ENCODE results near the gene SUGP1.
"Not testable (repeated sequence)": the region's sequence is repeated elsewhere in the genome, so short reads cannot be mapped to it uniquely, and the experiment has no call there.

SUGP1 gene

GRCh38 chr19:19320361-19321140 lies at the start of gene SUGP1, which contains the start of gene MAU2:
Gene SUGP1, minus strand, starts transcription at chr19:19320509. Its CDS starts 13 bp downstream, at chr19:19320496.
Gene MAU2, plus strand, starts transcription at chr19:19320829. Its CDS starts 31 bp downstream, at chr19:19320860.
- DNase-seq (ENCODE audit: low spot score) = peak; percentile 86

GRCh38 chr19:19368087-19368486 lies 47.8 kb upstream of the SUGP1 start:
- no peak for DNase-seq (ENCODE audit: low spot score)

- DNase-seq (ENCODE audit: low spot score) = no peak
Measured at GRCh38 chr19:19366434-19367396, 46.4 kb upstream of the SUGP1 start.

GRCh38 chr19:19362075-19362474 lies 41.8 kb upstream of the SUGP1 start:
- no peak for DNase-seq (ENCODE audit: low spot score)

GRCh38 chr19:19361075-19361594 lies 40.8 kb upstream of the SUGP1 start:
- DNase-seq (ENCODE audit: low spot score) = no peak

- DNase-seq (ENCODE audit: low spot score) = no peak
Measured at GRCh38 chr19:19356901-19357566, 36.7 kb upstream of the SUGP1 start.

GRCh38 chr19:19356500-19356899 lies 36.2 kb upstream of the SUGP1 start:
- no peak for DNase-seq (ENCODE audit: low spot score)

GRCh38 chr19:19355606-19356139 lies 35.4 kb upstream of the SUGP1 start:
- DNase-seq (ENCODE audit: low spot score) = no peak

- DNase-seq (ENCODE audit: low spot score) = no peak
Measured at GRCh38 chr19:19354932-19355331, 34.6 kb upstream of the SUGP1 start.

- no peak for DNase-seq (ENCODE audit: low spot score)
Measured at GRCh38 chr19:19354007-19354406, 33.7 kb upstream of the SUGP1 start.

GRCh38 chr19:19352823-19353222 lies 32.5 kb upstream of the SUGP1 start:
- DNase-seq (ENCODE audit: low spot score) = no peak

GRCh38 chr19:19350756-19351155 lies 30.4 kb upstream of the SUGP1 start:
- not testable (repeated sequence) for DNase-seq (ENCODE audit: low spot score)

- DNase-seq (ENCODE audit: low spot score) = no peak
Measured at GRCh38 chr19:19349365-19349764, 29.1 kb upstream of the SUGP1 start.

- no peak for DNase-seq (ENCODE audit: low spot score)
Measured at GRCh38 chr19:19348266-19348665, 28.0 kb upstream of the SUGP1 start.

GRCh38 chr19:19347401-19348110 lies 27.2 kb upstream of the SUGP1 start:
- DNase-seq (ENCODE audit: low spot score) = no peak

GRCh38 chr19:19345970-19346369 lies 25.7 kb upstream of the SUGP1 start:
- DNase-seq (ENCODE audit: low spot score) = no peak

GRCh38 chr19:19345232-19345631 lies 24.9 kb upstream of the SUGP1 start:
- DNase-seq (ENCODE audit: low spot score) = no peak

- no peak for DNase-seq (ENCODE audit: low spot score)
Measured at GRCh38 chr19:19343762-19344161, 23.5 kb upstream of the SUGP1 start.

GRCh38 chr19:19343016-19343362 lies 22.7 kb upstream of the SUGP1 start:
- no peak for DNase-seq (ENCODE audit: low spot score)

- no peak for DNase-seq (ENCODE audit: low spot score)
Measured at GRCh38 chr19:19342086-19343015, 22.0 kb upstream of the SUGP1 start.

Measured in globus pallidus (tissue), 1 donor.